ENCODE results near the gene ZNF112. TPM values are rescaled to one million over a fixed set of nuclear protein-coding genes. Genes with fewer than 3 reads are reported as not detected.

ZNF112 gene
- total RNA-seq, 1 donor from 2014 or later = not detected

DNA sequence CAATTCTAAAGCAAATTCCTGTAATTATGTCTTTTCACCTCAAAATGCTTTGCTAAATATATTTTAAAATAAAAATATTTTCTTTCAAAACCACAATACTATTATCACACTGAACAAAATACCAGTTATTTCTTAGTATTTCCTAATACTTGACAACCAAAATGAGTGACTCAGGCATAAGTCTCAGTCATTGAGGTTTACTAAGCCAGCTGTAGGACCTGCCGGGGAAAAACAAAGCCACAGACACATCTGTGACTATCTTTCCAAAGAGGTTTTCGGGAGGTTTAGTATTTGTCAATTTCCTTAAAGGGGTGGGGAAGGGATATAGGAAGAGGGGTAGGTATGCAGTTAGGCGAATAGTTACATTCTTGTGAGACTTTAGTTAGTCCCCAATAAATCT lies 48.5 kb downstream of the ZNF112 start:
- Mint-ChIP-seq H3K27me3 (no peaks in the 10 kb centered on the region), H3K36me3 (ENCODE audit: low read depth) (peaks cover 1% of the 10 kb centered on the region), H3K4me1 (peaks cover 11% of the 10 kb centered on the region), H3K9me3 (peaks cover 26% of the 10 kb centered on the region), H3K4me3 (no peak overlapping the region), H3K27ac (no peak overlapping the region)
- no peak for DNase-seq
- intact Hi-C loops (cut with micrococcal nuclease) = loop anchor here (10.0 kb wide), 1 partner anchor 303 kb away; the partner anchor contains the start of gene ZNF230

DNA sequence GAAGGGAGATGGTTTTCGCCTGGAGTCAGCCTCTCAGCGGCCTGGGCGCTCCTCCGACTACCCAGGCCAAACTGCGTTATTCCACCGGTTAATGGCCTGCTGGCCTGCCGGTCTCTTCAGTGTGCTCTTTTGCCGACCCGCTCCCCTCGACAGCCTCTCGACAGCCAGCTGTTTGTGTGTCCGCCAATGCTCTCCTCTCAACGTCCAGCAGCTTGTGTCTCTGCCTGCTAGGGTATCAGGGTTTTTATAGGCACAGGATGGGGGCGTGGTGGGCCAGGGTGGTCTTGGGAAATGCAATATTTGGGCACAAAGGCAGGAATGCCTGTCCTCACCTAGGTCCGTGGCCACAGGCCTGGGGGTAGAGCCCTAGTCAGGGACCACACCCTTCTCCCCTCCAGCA lies 50.2 kb downstream of the ZNF112 start:
- peaks cover 8% of the 10 kb centered on the region for H3K36me3 Mint-ChIP-seq (ENCODE audit: low read depth)
- DNase-seq = no peak

DNA sequence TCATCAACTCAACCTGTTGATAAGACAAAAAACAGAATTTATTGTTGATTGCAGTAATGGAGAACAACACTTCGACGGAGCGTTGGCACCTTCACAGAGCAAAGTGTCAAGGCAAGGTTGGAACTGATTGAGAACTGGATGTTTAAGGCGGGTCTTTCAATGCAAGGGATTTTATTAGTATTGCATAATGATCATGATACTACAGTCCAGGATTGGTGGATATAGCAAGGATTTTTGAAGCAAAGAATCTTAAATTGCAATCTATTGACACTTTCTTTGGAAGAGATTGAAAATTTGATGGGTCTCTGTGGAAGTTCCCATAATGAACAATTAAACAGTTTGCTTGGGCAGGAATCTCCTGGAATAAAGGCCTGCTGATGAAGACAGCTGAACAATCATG lies 51.0 kb downstream of the ZNF112 start:
- Mint-ChIP-seq H3K27me3 (no peaks in the 10 kb centered on the region), H3K9me3 (peaks cover 26% of the 10 kb centered on the region), H3K27ac (no peak overlapping the region), H3K4me3 (peak overlapping the region; percentile 90), H3K36me3 (ENCODE audit: low read depth) (peaks cover 12% of the 10 kb centered on the region), H3K4me1 (peaks cover 11% of the 10 kb centered on the region)
- intact Hi-C loops (cut with micrococcal nuclease) = loop anchor here (1.0 to 10.0 kb wide), 5 partner anchors 91 to 301 kb away; partner anchors contain the start of genes ZNF224, ZNF225, ZNF226 and ZNF230
- DNase-seq = no peak

More for the DNA sequence above, 50.2 kb downstream of the ZNF112 start:
- H3K4me1 Mint-ChIP-seq = peaks cover 11% of the 10 kb centered on the region
- no peak overlapping the region for H3K4me3 Mint-ChIP-seq
- intact Hi-C loops (cut with micrococcal nuclease) = loop anchor here (10.0 kb wide), 1 partner anchor 301 kb away; the partner anchor contains the start of gene ZNF230
- no peaks in the 10 kb centered on the region for H3K27me3 Mint-ChIP-seq
- H3K9me3 Mint-ChIP-seq = peaks cover 26% of the 10 kb centered on the region
- no peak overlapping the region for H3K27ac Mint-ChIP-seq

- intact Hi-C loops (cut with micrococcal nuclease) = loop anchor here (1.0 to 10.0 kb wide), 5 partner anchors 90 to 300 kb away; partner anchors contain the start of genes ZNF224, ZNF225, ZNF226 and ZNF230
- H3K36me3 Mint-ChIP-seq (ENCODE audit: low read depth) = peaks cover 18% of the 10 kb centered on the region
- peak; percentile 90 for DNase-seq
- peak within 1 kb of the TSS; percentile 90 for H3K4me3 Mint-ChIP-seq
- peak within 1 kb of the TSS; percentile 83 for H3K27ac Mint-ChIP-seq
- no peaks in the 10 kb centered on the region for H3K27me3 Mint-ChIP-seq
- peaks cover 11% of the 10 kb centered on the region for H3K4me1 Mint-ChIP-seq
- H3K9me3 Mint-ChIP-seq = peaks cover 22% of the 10 kb centered on the region
Measured at GRCh38 chr19:44304659-44305193, 51.8 kb downstream of the ZNF112 start, which contains the start of gene ZNF235. TSS of gene ZNF235 (minus strand) at chr19:44305025. CDS start at chr19:44303404, 1,621 bp downstream.

DNA sequence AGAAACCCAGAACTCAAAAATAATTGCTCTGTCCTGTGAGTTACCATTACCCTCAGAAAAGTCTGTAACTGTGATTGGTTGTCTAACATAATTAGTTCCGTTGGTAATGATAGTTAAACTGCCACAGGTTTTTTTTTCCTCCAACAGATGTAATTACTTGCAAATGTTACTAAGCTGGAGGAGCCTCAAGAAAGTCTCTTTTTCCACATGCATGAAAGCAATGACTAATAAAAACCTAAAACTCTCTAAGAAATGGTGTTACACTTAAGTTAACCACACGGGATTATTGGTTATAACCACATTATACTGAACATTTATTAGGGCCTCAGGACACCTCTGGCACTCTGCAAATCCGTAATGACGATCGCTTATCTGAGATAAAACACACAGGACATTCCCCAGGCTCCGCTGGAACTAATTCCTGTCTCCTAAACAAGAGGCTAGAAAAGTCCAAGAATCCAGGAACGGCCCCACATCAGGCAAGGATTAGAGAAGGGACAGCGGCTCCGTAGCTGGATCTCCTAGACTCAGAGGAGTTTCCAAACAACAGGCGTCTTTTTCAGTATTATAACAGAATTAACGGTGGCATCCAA lies 52.4 kb downstream of the ZNF112 start:
- H3K4me3 Mint-ChIP-seq = peak overlapping the region; percentile 90
- H3K27ac Mint-ChIP-seq = peak overlapping the region; percentile 83
- DNase-seq = no peak
- H3K4me1 Mint-ChIP-seq = peaks cover 11% of the 10 kb centered on the region
- H3K36me3 Mint-ChIP-seq (ENCODE audit: low read depth) = peaks cover 25% of the 10 kb centered on the region
- H3K9me3 Mint-ChIP-seq = peaks cover 21% of the 10 kb centered on the region
- no peaks in the 10 kb centered on the region for H3K27me3 Mint-ChIP-seq
- intact Hi-C loops (cut with micrococcal nuclease) = loop anchor here (2.0 to 10.0 kb wide), 3 partner anchors 89 to 299 kb away; partner anchors contain the start of genes ZNF226 and ZNF230

- no peak overlapping the region for H3K27ac Mint-ChIP-seq
- no peak for DNase-seq
- H3K9me3 Mint-ChIP-seq = peaks cover 15% of the 10 kb centered on the region
- intact Hi-C loops (cut with micrococcal nuclease) = loop anchor here (10.0 kb wide), 1 partner anchor 299 kb away; the partner anchor contains the start of gene ZNF230
- no peaks in the 10 kb centered on the region for H3K27me3 Mint-ChIP-seq
- peak overlapping the region; percentile 90 for H3K4me3 Mint-ChIP-seq
- H3K4me1 Mint-ChIP-seq = peaks cover 11% of the 10 kb centered on the region
- H3K36me3 Mint-ChIP-seq (ENCODE audit: low read depth) = peaks cover 33% of the 10 kb centered on the region
Measured at GRCh38 chr19:44303320-44303719, 53.2 kb downstream of the ZNF112 start.

DNA sequence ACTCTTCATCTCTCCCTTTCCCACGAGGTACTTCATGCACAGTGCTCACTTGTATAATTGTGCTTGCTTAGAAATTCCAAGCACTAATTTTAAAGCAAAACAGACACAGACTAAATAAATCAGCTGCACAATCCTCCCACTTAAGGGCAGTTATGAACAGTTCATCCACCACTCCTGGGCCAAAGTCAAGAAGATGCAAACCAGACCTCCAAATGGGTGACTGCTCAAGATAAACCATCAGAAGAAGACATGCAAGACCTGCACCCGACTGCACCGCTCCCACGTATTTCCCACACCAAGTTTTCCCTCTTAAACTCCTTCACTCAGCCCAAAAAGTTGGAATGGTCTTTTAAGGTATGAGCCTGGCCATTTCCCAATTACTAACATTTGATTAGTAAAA lies 71.5 kb downstream of the ZNF112 start:
- H3K9me3 Mint-ChIP-seq = peaks cover 38% of the 10 kb centered on the region
- intact Hi-C loops (cut with micrococcal nuclease) = no loop called here
- H3K36me3 Mint-ChIP-seq (ENCODE audit: low read depth) = peaks cover 36% of the 10 kb centered on the region

GRCh38 chr19:44282846-44283245 lies 73.6 kb downstream of the ZNF112 start:
- Mint-ChIP-seq H3K27me3 (no peaks in the 10 kb centered on the region), H3K4me1 (no peaks in the 10 kb centered on the region), H3K9me3 (peaks cover 39% of the 10 kb centered on the region), H3K27ac (no peak overlapping the region), H3K4me3 (no peak overlapping the region), H3K36me3 (ENCODE audit: low read depth) (peaks cover 14% of the 10 kb centered on the region)
- no peak for DNase-seq
- intact Hi-C loops (cut with micrococcal nuclease) = no loop called here

More for the DNA sequence above, 71.5 kb downstream of the ZNF112 start:
- no peaks in the 10 kb centered on the region for H3K27me3 Mint-ChIP-seq
- DNase-seq = no peak
- no peak overlapping the region for H3K4me3 Mint-ChIP-seq
- no peak overlapping the region for H3K27ac Mint-ChIP-seq
- no peaks in the 10 kb centered on the region for H3K4me1 Mint-ChIP-seq

DNA sequence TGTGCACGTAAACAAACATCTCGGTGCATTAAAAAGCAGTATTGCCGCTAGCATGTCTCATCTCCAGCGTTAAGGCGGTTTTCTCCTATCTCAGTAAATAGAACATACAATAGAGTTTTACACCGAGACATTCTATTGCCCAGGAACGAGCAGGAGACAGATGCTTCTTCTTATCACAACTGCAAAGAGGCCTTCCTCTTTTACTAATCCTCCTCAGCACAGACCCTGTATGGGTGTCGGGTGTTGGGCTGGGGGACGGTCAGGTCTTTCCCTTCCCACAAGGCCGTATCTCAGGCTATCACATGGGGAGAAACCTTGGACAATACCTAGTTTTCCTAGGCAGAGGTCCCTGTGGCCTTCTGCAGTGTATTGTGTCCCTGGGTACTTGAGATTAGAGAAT lies 75.6 kb downstream of the ZNF112 start:
- no peak for DNase-seq
- Mint-ChIP-seq H3K27me3 (no peaks in the 10 kb centered on the region), H3K27ac (no peak overlapping the region), H3K4me1 (no peaks in the 10 kb centered on the region), H3K9me3 (peaks cover 39% of the 10 kb centered on the region), H3K36me3 (ENCODE audit: low read depth) (peaks cover 6% of the 10 kb centered on the region), H3K4me3 (no peak overlapping the region)
- intact Hi-C loops (cut with micrococcal nuclease) = no loop called here

DNA sequence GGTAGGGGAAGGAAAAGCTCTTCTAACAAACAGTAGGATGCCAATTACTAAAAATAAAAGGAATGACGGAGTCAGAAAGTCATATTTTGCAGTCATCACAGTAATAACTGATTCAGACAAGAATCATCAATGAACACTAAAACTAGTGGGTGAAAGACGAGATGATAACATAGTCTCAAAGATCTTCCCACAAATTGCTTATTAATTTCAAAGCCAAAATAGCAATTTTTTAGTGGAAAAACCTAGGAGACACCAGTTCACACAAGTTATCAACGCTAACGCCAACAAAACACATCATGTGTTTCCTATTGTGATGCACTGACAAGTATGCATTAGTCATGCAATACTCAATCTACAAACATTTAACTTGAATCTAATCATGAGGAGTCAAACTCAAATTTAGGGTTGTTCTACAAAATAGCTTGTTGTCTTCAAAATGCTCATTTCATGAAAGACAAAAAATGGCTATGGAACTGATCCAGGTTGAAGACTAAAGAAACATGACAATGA lies 78.2 kb downstream of the ZNF112 start:
- H3K9me3 Mint-ChIP-seq = peaks cover 41% of the 10 kb centered on the region
- intact Hi-C loops (cut with micrococcal nuclease) = no loop called here
- no peaks in the 10 kb centered on the region for H3K27me3 Mint-ChIP-seq
- no peak for DNase-seq
- no peak overlapping the region for H3K27ac Mint-ChIP-seq
- H3K4me1 Mint-ChIP-seq = no peaks in the 10 kb centered on the region
- H3K4me3 Mint-ChIP-seq = no peak overlapping the region
- H3K36me3 Mint-ChIP-seq (ENCODE audit: low read depth) = peaks cover 3% of the 10 kb centered on the region

GRCh38 chr19:44277331-44277730 lies 79.1 kb downstream of the ZNF112 start:
- H3K4me3 Mint-ChIP-seq = no peak overlapping the region
- peaks cover 3% of the 10 kb centered on the region for H3K36me3 Mint-ChIP-seq (ENCODE audit: low read depth)
- no peaks in the 10 kb centered on the region for H3K27me3 Mint-ChIP-seq
- intact Hi-C loops (cut with micrococcal nuclease) = no loop called here
- H3K4me1 Mint-ChIP-seq = no peaks in the 10 kb centered on the region
- peaks cover 41% of the 10 kb centered on the region for H3K9me3 Mint-ChIP-seq
- no peak overlapping the region for H3K27ac Mint-ChIP-seq
- DNase-seq = no peak

Other genes starting within 250 kb of the ZNF112 start
- gene ZNF225, start 243.3 kb downstream of the ZNF112 start, total RNA-seq = 2.7 and 3.2 TPM in 2 replicates
- gene ZNF234, start 215.1 kb downstream of the ZNF112 start, total RNA-seq = 10.9 and 12.9 TPM in 2 replicates
- gene ZNF226, start 191.6 kb downstream of the ZNF112 start, total RNA-seq = 10.4 and 12.3 TPM in 2 replicates
- gene ZNF227, start 144.1 kb downstream of the ZNF112 start, total RNA-seq = 17.8 and 18.8 TPM in 2 replicates
- gene ZNF233, start 96.8 kb downstream of the ZNF112 start, total RNA-seq = 0.12 TPM in 1 of 2 replicates, not detected in the other
- gene ZNF235, start 51.7 kb downstream of the ZNF112 start, total RNA-seq = 2.8 and 3.1 TPM in 2 replicates
- not detected in 2 replicates for gene ZNF285, start 44.9 kb upstream of the ZNF112 start, total RNA-seq
- gene ZNF229, start 91.8 kb upstream of the ZNF112 start, total RNA-seq = 0.05 TPM in 1 of 2 replicates, not detected in the other
- gene ZNF180, start 143.8 kb upstream of the ZNF112 start, total RNA-seq = 7.0 and 8.5 TPM in 2 replicates
- not detected in 2 replicates for gene CEACAM20, start 173.0 kb upstream of the ZNF112 start, total RNA-seq

All from activated CD4-positive, alpha-beta T cell treated with anti-CD3 and anti-CD28 coated beads, Interleukin-2, amount 10 ng/mL, durations not matched to agents 24 days and 14 days (primary cell).